T1000 (cell line): ENCODE data around the gene RECK.
A peak's percentile ranks its signal among the peaks of the same experiment; 100 is the strongest.
"Not testable (repeated sequence)": the region's sequence is repeated elsewhere in the genome, so short reads cannot be mapped to it uniquely, and the experiment has no call there.

Experiments
- DNase-seq: peaks from one replicate; lab custom pipeline; 2025; ENCODE audit warnings: mixed read lengths; lab: John Stamatoyannopoulos, UW

Gene RECK

DNA sequence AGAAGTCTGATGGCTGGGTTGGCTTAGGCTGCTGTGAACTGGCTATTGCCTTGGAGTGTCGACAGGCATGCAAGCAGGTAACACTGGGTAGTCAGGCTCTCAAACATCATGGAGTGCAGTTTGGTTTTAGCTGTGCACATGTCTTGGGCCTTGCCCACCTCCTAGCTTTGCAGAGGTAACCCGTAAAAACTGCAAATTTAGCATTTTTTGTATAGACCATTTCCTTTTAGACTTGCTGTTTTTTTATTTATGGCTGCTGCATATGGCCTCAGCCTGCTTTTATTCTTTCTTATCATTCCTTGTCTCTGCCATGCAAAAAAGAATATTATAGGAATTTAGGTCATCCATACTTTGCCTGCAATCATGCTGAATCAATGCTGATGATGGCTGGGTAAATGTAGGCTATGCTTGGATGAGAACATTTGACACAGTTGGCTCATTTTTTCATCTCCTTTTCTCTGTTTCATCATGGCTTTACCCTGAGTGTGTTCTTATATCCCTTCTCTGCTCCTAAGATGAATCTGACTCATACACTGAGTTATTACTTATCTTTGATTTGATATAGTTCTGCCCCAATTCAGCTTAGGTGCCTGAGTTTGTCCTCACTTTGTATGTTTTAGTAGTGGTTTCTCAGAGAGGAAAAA, 27.2 kb downstream of the RECK start:
- DNase-seq, result no peak

DNA sequence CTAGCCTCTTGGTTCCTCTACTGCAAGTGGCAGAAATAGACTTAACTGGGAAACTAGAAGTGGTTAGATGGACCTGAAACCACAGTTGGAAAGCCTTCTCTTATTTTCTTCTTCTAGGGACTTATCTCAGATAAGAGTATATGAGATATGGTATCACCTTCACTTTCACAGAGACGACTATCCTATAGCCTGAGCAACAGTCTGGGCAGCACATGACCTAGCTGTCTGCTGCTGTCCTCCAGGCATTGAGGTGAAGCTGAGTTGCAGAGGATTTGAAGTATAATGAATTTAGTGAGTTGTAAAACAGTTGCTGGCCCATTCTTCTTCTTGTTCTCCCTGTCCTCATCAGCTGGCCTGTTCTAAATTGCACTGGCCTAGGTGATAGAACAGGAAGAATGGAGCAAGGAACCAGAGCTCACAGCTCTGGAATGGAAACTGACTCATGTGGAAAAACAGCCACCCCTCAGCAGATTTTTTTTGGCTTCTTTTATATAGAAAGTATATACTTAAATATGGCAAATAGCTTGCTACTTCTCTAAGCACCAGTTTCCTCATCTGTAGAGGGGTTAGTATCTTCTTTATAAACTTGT, 27.8 kb downstream of the RECK start:
- DNase-seq, result no peak

DNA sequence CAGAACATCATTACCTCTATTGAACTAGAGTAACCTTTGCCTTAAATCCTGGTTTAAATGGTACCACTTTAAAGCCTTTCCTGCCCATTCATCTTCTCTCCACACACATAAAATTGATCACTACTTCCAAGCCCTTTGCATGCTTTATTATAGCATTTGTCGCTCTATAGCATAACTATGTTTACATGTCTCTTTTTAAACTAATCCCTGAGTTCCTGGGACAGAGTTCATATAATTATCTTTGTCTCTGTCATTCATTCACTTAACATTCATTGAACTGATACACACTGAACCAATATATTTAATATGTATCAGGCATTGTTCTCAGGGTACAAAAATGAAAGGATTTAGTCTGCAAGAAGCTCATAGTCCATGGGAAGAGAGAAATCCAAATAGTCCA, 37.3 kb downstream of the RECK start:
- DNase-seq, result no peak

DNA sequence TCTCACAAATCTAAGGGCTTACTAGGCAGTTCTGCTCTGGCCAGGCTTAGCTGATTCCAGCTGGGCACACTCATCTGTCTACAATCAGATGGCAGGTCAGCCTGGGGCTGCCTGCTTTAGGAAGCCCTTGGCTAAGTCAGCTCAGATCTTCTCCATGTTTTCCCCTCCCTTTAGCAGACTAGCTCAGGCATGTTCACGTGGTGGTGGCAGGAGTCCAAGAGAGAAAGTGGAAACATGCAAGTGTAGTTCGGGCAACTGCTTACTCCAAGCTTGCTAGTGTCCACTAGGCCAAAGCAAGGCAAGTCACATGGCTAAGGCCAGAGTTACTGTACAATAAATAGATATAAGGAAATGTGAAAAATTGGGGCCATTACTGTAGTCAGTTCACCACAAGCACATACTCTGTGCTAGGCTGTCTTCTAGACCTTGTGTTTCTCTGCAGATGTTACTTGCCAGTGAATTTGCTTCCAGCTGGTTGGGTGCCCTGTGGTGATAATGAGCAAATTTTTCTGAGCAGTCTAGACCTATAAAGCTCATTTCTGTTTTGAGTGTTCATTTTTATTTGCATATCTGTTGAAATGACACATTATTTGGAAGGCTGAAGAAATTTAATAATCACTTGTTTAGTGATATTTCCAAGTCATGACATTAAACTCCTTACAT, 38.3 kb downstream of the RECK start:
- DNase-seq, result no peak

DNA sequence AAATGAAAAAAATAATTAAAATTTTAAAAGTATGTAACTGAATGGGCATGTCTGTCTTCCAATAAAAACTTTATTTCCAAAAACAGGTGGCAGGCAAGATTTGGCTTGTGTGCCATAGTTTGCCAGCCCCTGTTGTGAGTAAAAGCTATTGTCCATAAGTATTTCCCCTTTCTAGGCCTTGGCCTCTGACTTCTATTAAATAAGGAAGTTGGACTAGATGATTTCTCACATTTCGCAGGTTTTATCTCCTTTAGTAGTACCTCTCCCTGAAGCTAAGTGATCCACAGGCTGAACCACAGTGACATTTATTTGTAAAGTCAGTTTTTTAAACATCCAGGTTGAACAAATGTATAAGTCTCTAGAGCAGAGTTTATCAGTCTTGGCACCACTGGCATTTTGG, 41.3 kb downstream of the RECK start:
- DNase-seq, result no peak

DNA sequence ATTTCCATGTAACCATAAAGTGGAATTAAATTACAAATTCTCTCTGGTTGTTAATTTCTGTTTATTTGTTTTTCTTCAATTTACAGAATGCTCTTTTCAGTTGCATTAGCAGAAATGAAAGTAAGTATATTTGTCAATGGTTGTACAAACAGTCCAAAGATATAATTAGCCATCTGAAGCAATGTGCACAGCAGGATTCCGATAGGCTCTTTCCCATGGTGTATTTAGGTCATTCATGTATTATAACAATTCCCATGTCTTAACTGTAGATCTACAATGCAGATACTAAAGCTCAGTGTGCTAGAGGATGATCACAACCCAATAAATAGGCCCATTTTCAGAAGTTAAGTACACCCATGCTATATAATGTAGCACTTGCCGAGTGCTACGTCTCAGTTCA, 43.8 kb downstream of the RECK start:
- DNase-seq, result no peak

DNA sequence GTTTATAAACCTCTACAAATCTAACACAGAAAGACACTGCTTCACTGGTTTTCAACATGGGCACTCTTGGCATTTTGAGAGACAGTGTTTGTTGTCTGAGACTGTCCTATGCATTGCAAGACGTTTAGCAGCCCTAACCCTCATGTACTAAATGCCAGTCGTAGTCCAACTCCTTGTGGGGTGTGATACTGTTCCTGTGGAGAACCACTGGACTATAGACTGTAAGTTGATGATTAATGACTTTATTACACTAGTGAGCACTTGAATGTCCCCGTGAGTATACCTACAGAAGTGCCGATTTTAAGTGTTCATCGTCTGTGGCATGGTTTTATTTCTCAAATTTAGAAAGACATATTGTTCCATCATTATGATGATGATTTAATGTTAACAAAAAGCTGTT, 46.2 kb downstream of the RECK start:
- DNase-seq, result no peak

DNA sequence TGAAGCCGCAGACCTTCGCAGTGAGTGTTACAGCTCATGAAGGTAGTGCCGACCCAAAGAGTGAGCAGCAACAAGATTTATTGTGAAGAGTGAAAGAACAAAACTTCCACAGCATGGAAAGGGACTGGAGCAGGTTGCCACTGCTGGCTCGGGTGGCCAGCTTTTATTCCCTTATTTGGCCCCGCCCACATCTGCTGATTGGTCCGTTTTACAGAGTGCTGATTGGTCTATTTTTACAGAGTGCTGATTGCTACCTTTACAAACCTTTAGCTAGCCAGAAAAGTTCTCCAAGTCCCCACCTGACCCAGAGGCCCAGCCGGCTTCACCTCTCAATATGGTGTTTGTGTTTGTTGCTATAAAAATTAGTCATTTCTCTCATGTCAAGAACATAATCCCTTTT, 49.7 kb downstream of the RECK start:
- DNase-seq, result no peak

DNA sequence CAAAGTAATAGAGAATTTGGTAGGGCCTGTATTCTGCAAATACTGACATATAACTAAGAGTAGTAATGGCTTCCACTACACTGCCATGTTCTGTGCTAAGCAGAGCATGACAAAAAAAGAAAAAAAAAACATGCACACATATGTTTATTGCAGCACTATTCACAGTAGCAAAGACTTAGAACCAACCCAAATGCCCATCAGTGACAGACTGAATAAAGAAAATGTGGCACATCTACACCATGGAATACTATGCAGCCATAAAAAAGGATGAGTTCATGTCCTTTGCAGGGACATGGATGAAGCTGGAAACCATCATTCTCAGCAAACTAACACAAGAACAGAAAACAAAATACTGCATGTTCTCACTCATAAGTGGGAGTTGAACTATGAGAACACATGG, 50.3 kb downstream of the RECK start:
- DNase-seq, result not testable (repeated sequence)

DNA sequence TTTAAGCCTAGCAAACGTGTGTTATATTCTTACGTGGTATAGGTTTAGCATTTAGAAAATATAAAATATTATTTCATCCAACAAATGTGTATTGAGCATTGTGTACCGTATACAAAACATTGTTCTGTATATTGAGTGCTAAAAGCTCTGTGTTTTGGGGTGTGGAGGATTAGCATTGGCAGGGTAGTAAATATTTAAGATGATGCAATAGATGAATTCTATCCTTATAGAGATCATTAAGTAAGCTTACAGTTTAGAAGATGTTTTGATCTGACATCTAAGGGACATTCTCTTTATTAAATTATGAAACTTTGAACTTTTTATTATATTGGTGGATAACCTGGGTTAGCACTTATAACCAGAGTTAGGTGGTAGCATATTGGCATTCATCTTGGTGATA, 51.3 kb downstream of the RECK start:
- no peak for DNase-seq

DNA sequence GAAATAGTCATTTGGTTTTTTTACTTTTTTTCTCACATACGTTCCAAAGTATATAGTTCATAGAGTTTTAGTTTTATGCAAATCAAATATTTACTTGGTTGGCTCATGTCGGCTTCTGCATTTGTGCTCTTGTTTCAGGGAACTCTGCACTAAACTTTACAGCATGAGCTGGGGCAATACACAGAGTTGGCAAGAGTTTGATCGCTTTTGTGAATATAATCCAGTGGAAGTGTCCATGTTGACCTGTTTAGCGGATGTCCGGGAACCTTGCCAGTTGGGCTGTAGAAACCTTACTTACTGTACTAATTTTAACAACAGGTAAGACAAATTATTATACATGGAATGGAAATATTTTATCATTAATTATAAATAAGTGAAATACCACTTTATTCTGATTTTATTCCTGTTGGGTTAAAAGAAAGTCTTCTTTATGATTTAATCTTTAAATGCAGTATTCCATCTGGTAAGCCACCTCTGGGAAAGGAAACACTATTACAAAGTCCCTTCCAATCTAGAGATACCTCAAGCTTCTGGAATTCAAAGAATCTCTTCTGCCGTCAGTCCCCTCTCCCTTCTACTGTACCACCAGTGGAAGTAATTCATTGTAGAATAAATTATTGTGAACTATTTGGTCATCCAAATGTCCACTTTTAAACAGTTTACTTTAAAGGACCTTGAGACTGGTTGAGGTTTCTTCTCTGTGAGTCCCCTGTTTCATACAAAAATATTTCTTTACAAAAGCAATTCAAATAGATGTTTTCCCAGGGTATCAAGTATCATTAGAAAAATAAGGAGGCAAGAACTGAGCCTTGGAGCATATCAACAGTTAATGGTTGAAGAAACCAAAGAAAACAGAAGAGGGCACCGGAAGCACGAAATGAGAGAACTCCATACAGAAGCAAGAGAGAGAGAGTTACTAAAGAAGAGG, 54.6 kb downstream of the RECK start:
- DNase-seq, result no peak

DNA sequence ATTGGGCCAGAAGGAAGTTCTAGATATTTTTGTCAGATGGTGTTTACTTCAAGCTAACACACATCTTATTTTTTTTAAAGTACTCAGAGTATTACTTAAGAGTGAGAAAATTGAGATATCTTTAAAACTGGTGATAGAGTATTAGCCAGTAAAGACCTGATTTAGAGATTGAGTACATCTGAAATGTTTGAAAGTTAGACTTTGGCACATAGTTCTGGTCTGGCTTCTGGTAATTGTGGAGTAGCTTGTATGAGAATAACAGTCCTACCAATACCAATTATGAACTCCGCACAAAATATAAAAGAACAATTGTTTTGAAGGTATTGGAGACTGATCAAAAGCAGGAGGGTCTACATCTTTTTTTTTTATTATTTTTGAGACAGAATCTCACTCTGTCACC, 55.3 kb downstream of the RECK start:
- DNase-seq, result no peak

DNA sequence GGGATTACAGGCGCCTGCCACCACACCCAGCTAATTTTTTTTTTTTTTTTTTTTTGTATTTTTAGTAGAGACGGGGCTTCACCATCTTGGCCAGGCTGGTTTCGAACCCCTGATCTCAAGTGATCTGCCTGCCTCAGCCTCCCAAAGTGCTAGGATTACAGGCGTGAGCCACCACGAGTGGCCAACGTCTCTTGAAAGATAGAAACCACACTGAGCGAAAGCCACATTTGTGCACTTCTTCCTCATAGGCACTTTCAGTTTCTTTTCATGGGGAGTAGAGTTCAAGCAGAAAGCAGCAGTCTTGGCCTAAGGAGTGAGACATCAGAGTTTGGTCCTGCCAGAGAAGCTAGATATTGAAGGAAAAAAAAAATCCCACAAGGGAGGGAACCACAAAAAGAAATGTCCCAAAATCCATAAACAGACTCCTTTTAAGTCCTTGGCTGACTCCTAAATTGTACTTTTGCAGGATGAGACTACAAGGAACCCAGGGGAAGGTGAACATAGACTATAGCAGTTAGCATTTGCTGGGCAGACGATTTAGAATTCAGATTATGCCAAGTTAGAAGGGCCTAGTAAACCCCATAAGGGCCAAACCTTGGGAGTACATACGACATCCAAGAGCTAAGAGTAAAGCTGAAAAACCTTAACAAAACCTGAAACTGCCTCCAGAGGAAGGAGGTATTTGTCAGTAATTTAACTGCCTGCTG, 55.9 kb downstream of the RECK start:
- no peak for DNase-seq

DNA sequence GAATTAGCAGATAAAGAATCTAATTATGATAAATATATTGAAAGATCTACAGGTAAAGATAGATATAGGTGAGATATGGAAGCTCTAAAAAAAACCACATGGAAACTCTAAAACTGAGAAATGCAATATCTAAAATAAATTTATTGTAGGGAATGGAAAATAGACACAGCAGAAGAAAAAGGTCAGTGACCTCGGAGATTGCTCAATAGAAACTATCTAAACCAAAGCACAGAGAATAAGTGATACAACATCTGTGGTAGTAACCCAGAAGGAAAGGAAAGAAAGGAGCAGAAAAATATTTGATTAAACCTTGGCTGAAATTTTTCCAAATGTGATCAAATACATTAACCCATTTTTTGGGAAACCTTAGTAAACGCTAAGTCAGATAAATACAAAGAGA, 56.7 kb downstream of the RECK start:
- no peak for DNase-seq

DNA sequence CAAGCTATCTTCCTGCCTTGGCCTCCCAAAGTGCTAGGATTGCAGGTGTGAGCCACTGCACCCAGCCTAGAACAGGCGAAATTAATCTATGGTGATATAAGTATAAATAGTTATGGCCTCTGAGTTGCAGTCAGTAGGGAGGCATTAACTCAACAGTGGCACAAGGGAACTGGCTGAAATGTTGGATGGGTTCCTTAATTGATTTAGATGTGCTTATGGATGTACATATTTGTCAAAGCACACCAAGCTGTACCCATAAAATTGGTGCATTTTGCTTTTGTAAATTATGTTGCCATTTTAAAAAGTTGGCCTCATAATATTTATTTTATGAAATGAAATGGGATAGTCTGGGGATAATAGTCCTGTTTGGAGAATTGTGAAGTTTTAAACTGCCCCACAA, 63.0 kb downstream of the RECK start:
- no peak for DNase-seq

DNA sequence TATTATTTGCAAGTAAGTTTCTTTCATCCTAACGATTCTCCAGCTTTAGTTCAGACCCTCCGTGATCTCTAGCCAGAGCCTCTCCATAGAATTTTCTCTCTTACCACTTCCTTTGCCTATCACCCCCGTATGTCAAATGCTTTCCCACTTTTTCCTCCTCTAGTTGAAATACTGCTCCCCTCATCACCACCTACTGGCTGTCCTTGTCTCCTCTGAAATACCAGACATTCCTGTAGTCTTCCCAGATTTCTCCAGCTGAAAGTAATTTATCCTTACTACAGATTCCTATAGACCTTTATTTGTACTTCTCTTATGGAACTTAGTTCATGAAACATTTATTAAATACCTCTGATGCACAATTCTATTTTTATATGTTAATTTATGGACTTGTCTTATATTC, 63.8 kb downstream of the RECK start:
- DNase-seq, result no peak

DNA sequence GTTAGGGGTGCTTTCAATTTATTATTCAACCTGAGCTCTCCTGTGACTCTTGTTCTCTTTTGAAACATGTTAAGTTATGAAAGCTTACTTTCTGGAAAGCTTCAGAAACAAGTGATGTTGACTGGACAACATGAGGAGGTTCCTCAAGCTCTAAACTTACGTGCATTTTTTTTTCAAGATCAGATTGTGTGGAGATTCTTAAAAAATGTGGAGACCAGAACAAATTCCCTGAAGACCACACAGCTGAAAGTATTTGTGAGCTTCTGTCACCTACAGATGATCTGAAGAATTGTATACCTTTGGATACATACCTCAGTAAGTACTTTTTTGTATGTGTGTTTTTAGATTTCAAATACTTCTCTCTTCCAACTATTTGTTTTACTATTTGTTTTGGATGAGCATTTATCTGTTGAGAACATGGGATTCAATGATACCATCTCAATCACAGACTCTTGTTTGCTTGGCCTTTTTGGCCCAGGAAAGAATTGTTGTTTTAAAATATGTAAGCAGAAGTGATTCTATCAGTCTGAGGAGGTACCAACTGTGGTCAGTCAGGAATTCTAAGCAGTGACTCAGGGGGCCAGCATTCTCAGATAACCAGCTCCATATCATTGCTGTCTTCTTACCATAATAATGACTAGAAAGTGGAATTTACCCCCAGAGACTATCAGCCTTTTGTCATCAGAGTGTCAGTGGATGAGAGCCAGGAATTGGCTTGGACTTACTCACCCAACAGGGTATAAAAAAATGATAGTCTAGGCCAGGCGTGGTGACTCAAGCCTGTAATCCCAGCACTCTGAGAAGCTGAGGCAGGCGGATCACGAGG, 65.4 kb downstream of the RECK start:
- peak; percentile 76 for DNase-seq

DNA sequence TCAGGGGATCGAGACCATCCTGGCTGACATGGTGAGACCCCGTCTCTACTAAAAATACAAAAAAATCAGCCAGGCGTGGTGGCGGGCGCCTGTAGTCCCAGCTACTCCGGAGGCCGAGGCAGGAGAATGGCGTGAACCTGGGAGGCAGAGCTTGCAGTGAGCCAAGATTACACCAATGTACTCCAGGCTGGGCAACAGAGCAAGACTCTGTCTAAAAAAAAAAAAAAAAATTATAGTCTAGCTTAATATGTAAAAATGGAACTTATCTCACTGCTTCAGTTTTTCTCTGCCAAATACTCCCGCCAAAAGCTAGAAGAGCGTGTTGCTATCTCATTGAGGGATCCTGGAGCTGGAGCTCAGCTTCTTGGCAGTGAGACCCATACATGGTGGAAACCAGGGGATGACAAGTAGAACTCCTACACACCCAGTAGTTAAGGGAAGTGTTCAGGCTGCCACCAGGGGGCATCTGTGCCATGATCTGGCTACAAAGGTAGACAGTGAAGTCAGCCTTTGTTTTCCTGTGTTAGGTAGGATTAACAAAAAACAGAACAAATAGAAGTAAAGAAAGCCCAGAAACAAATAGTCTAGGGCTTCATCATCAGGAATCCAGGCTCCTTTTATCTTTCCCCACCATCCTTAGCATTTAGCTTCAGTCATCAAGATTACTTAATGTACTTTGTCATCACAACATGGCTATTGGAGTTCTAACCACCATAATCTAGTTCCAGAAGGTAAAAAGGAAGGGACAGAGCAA, 66.2 kb downstream of the RECK start:
- DNase-seq, result no peak

DNA sequence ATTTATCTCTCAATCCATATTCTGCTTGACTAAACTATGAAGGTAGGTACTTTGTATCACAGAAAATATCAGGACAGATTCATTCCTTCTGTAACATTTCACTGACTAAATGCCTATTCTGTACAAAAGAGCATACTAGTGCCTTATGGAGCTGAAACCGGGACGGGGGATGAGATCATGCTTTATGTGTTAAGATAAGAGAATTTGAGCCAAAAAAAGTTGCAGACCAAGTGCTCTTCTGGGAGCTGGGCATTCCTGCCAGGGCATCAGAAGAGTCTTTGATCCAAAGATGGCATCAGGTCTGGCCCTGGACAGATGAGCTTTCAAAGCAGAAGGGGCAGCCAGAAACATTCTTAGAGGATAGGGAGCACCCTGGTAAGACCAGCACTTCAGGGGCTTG, 72.4 kb downstream of the RECK start:
- no peak for DNase-seq

DNA sequence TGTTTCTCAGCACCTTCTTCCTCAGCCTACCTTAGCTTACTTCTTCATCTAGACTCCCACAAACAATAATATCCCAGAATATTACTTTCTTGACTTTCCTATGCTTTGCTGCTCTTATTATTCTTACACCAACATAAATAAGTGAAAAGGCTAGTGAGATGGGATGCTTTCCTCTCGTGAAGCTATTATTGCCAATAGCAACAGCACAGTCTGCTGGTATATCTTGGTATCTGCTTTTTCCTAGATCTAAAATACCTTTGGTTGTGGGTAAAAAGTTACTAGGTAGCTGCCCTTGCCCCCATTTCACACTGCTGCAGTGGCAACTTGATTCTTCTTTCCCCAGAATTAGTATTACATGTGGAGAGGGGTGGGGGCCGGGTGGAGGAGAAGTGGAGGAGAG, 73.7 kb downstream of the RECK start:
- DNase-seq, result no peak
